ENCODE results near the gene ARMC2.
"Not testable (repeated sequence)": the region's sequence is repeated elsewhere in the genome, so short reads cannot be mapped to it uniquely, and the experiment has no call there.

Gene ARMC2

GRCh38 chr6:108846101-108846500 lies 2.1 kb upstream of the ARMC2 start:
- Histone ChIP-seq H3K36me3 (ENCODE audit: control insufficient read depth, insufficient read depth, low read length) (no peaks in the 10 kb centered on the region), H3K27ac (ENCODE audit: low read depth, low read length, severe bottlenecking) (no peak overlapping the region), H3K4me1 (ENCODE audit: control insufficient read depth, insufficient read depth, low read length, poor library complexity, severe bottlenecking) (no peaks in the 10 kb centered on the region), H3K9me3 (ENCODE audit: control insufficient read depth, low read length) (no peaks in the 10 kb centered on the region), H3K4me3 (ENCODE audit: extremely low read depth, insufficient read depth, low read length, poor library complexity, severe bottlenecking) (no peak overlapping the region)
- WGBS, 2 experiments (ENCODE audit: insufficient coverage in 2 of 2): 95 to 100% methylated on average over 5 of the region's 5 CpGs

- 89 to 100% methylated on average over 1 of the region's 1 CpG for WGBS, 2 experiments (ENCODE audit: insufficient coverage in 2 of 2)
- H3K4me1 ChIP-seq (ENCODE audit: control insufficient read depth, insufficient read depth, low read length, poor library complexity, severe bottlenecking): no peaks in the 10 kb centered on the region
- H3K27ac ChIP-seq (ENCODE audit: low read depth, low read length, severe bottlenecking): no peak overlapping the region
- H3K36me3 ChIP-seq (ENCODE audit: control insufficient read depth, insufficient read depth, low read length): no peaks in the 10 kb centered on the region
- no peaks in the 10 kb centered on the region for H3K9me3 ChIP-seq (ENCODE audit: control insufficient read depth, low read length)
- no peak overlapping the region for H3K4me3 ChIP-seq (ENCODE audit: extremely low read depth, insufficient read depth, low read length, poor library complexity, severe bottlenecking)
These were observed 1.6 kb upstream of the ARMC2 start for GRCh38 chr6:108846628-108847027.

- no peaks in the 10 kb centered on the region for H3K36me3 ChIP-seq (ENCODE audit: control insufficient read depth, insufficient read depth, low read length)
- H3K9me3 ChIP-seq (ENCODE audit: control insufficient read depth, low read length): no peaks in the 10 kb centered on the region
- peak overlapping the region; percentile 62 for H3K4me3 ChIP-seq (ENCODE audit: extremely low read depth, insufficient read depth, low read length, poor library complexity, severe bottlenecking)
- H3K4me1 ChIP-seq (ENCODE audit: control insufficient read depth, insufficient read depth, low read length, poor library complexity, severe bottlenecking): no peaks in the 10 kb centered on the region
- WGBS, 2 experiments (ENCODE audit: insufficient coverage in 2 of 2): 62 to 66% methylated on average over 11 to 12 of the region's 12 CpGs
- no peak overlapping the region for H3K27ac ChIP-seq (ENCODE audit: low read depth, low read length, severe bottlenecking)
These were observed 495 bp upstream of the ARMC2 start for GRCh38 chr6:108847738-108848115.

- Histone ChIP-seq H3K27ac (ENCODE audit: low read depth, low read length, severe bottlenecking) (no peak overlapping the region), H3K36me3 (ENCODE audit: control insufficient read depth, insufficient read depth, low read length) (peaks cover 5% of the 10 kb centered on the region), H3K4me3 (ENCODE audit: extremely low read depth, insufficient read depth, low read length, poor library complexity, severe bottlenecking) (no peak overlapping the region), H3K9me3 (ENCODE audit: control insufficient read depth, low read length) (no peaks in the 10 kb centered on the region), H3K4me1 (ENCODE audit: control insufficient read depth, insufficient read depth, low read length, poor library complexity, severe bottlenecking) (no peaks in the 10 kb centered on the region)
- WGBS, 2 experiments (ENCODE audit: insufficient coverage in 2 of 2): 91 to 96% methylated on average over 8 to 10 of the region's 10 CpGs
These were observed 2.6 kb downstream of the ARMC2 start for GRCh38 chr6:108850669-108851465.

GRCh38 chr6:108851756-108852155 lies 3.5 kb downstream of the ARMC2 start:
- Histone ChIP-seq H3K27ac (ENCODE audit: low read depth, low read length, severe bottlenecking) (no peak overlapping the region), H3K36me3 (ENCODE audit: control insufficient read depth, insufficient read depth, low read length) (peaks cover 11% of the 10 kb centered on the region), H3K4me1 (ENCODE audit: control insufficient read depth, insufficient read depth, low read length, poor library complexity, severe bottlenecking) (no peaks in the 10 kb centered on the region), H3K9me3 (ENCODE audit: control insufficient read depth, low read length) (peaks cover 7% of the 10 kb centered on the region), H3K4me3 (ENCODE audit: extremely low read depth, insufficient read depth, low read length, poor library complexity, severe bottlenecking) (no peak overlapping the region)
- WGBS, 2 experiments (ENCODE audit: insufficient coverage in 2 of 2): 100% methylated on average over 1 of the region's 1 CpG

GRCh38 chr6:108853077-108853476 lies 4.9 kb downstream of the ARMC2 start:
- Histone ChIP-seq H3K4me1 (ENCODE audit: control insufficient read depth, insufficient read depth, low read length, poor library complexity, severe bottlenecking) (no peaks in the 10 kb centered on the region), H3K27ac (ENCODE audit: low read depth, low read length, severe bottlenecking) (no peak overlapping the region), H3K9me3 (ENCODE audit: control insufficient read depth, low read length) (peaks cover 7% of the 10 kb centered on the region), H3K4me3 (ENCODE audit: extremely low read depth, insufficient read depth, low read length, poor library complexity, severe bottlenecking) (no peak overlapping the region), H3K36me3 (ENCODE audit: control insufficient read depth, insufficient read depth, low read length) (peaks cover 18% of the 10 kb centered on the region)

GRCh38 chr6:108862479-108863191 lies 14.4 kb downstream of the ARMC2 start:
- Histone ChIP-seq H3K4me3 (ENCODE audit: extremely low read depth, insufficient read depth, low read length, poor library complexity, severe bottlenecking) (no peak overlapping the region), H3K9me3 (ENCODE audit: control insufficient read depth, low read length) (no peaks in the 10 kb centered on the region), H3K27ac (ENCODE audit: low read depth, low read length, severe bottlenecking) (no peak overlapping the region), H3K36me3 (ENCODE audit: control insufficient read depth, insufficient read depth, low read length) (peaks cover 6% of the 10 kb centered on the region), H3K4me1 (ENCODE audit: control insufficient read depth, insufficient read depth, low read length, poor library complexity, severe bottlenecking) (no peaks in the 10 kb centered on the region)
- 89% methylated on average over 3 of the region's 4 CpGs; no CpG with 5 or more reads in 1 of the 2 experiments for WGBS, 2 experiments (ENCODE audit: insufficient coverage in 2 of 2)

- not testable (repeated sequence) for H3K27ac ChIP-seq (ENCODE audit: low read depth, low read length, severe bottlenecking); H3K4me3 ChIP-seq (ENCODE audit: extremely low read depth, insufficient read depth, low read length, poor library complexity, severe bottlenecking); H3K4me1 ChIP-seq (ENCODE audit: control insufficient read depth, insufficient read depth, low read length, poor library complexity, severe bottlenecking); H3K9me3 ChIP-seq (ENCODE audit: control insufficient read depth, low read length); H3K36me3 ChIP-seq (ENCODE audit: control insufficient read depth, insufficient read depth, low read length)
- WGBS, 2 experiments (ENCODE audit: insufficient coverage in 2 of 2): 83 to 90% methylated on average over 1 to 2 of the region's 2 CpGs
These were observed 17.6 kb downstream of the ARMC2 start for GRCh38 chr6:108865751-108866286.

- H3K36me3 ChIP-seq (ENCODE audit: control insufficient read depth, insufficient read depth, low read length): peaks cover 3% of the 10 kb centered on the region
- H3K9me3 ChIP-seq (ENCODE audit: control insufficient read depth, low read length): no peaks in the 10 kb centered on the region
- no CpG with 5 or more reads among the region's 3 CpGs for WGBS, 2 experiments (ENCODE audit: insufficient coverage in 2 of 2)
- H3K4me3 ChIP-seq (ENCODE audit: extremely low read depth, insufficient read depth, low read length, poor library complexity, severe bottlenecking): no peak overlapping the region
- H3K27ac ChIP-seq (ENCODE audit: low read depth, low read length, severe bottlenecking): no peak overlapping the region
- H3K4me1 ChIP-seq (ENCODE audit: control insufficient read depth, insufficient read depth, low read length, poor library complexity, severe bottlenecking): no peaks in the 10 kb centered on the region
These were observed 18.6 kb downstream of the ARMC2 start for GRCh38 chr6:108866798-108867197.

GRCh38 chr6:108868647-108869046 lies 20.4 kb downstream of the ARMC2 start:
- WGBS, 2 experiments (ENCODE audit: insufficient coverage in 2 of 2): 97 to 98% methylated on average over 5 of the region's 8 CpGs
- Histone ChIP-seq H3K36me3 (ENCODE audit: control insufficient read depth, insufficient read depth, low read length) (no peaks in the 10 kb centered on the region), H3K4me1 (ENCODE audit: control insufficient read depth, insufficient read depth, low read length, poor library complexity, severe bottlenecking) (no peaks in the 10 kb centered on the region), H3K9me3 (ENCODE audit: control insufficient read depth, low read length) (no peaks in the 10 kb centered on the region), H3K27ac (ENCODE audit: low read depth, low read length, severe bottlenecking) (no peak overlapping the region), H3K4me3 (ENCODE audit: extremely low read depth, insufficient read depth, low read length, poor library complexity, severe bottlenecking) (no peak overlapping the region)

- WGBS, 2 experiments (ENCODE audit: insufficient coverage in 2 of 2): 100% methylated on average over 1 of the region's 2 CpGs; no CpG with 5 or more reads in 1 of the 2 experiments
- Histone ChIP-seq H3K4me1 (ENCODE audit: control insufficient read depth, insufficient read depth, low read length, poor library complexity, severe bottlenecking) (no peaks in the 10 kb centered on the region), H3K27ac (ENCODE audit: low read depth, low read length, severe bottlenecking) (no peak overlapping the region), H3K36me3 (ENCODE audit: control insufficient read depth, insufficient read depth, low read length) (no peaks in the 10 kb centered on the region), H3K9me3 (ENCODE audit: control insufficient read depth, low read length) (no peaks in the 10 kb centered on the region), H3K4me3 (ENCODE audit: extremely low read depth, insufficient read depth, low read length, poor library complexity, severe bottlenecking) (no peak overlapping the region)
These were observed 21.7 kb downstream of the ARMC2 start for GRCh38 chr6:108869876-108870275.

All from mesodermal cell (in vitro differentiated cells).